Peyer's patch (tissue), 4 donors: ENCODE results near the gene EPB41L1.

Source experiments
- CTCF ChIP-seq, 6 experiments: fragments of 450-650 bp in 4 of 6; fragments of 200-600 bp in 2 of 6; sonication (generic) in 1 of 6; IDR thresholded peaks; one replicate each; pipeline ENCODE4 v1.5.1; 2017 to 2019; ENCODE audit warnings: antibody characterized with exemption in 6 of 6, mild to moderate bottlenecking in 3 of 6, moderate library complexity in 1 of 6
- POLR2A ChIP-seq, 2 donors: fragments of 450-650 bp; IDR thresholded peaks; one replicate each; pipeline ENCODE4 v1.5.1; 2017; ENCODE audit warnings: antibody characterized with exemption in 2 of 2, mild to moderate bottlenecking in 2 of 2, moderate library complexity in 2 of 2

GRCh38 chr20:36251426-36251825 lies 96.9 kb downstream of the EPB41L1 start:
- TF ChIP-seq CTCF (IDR thresholded peaks at IDR 0.05) = no peak
- TF ChIP-seq POLR2A (IDR thresholded peaks at IDR 0.05) = no peak
